H9 (cell line): ENCODE data around the gene BHLHE41. TPM values are rescaled to one million over a fixed set of nuclear protein-coding genes. Genes with fewer than 3 reads are reported as not detected.

Experiments
- DNase-seq: peaks from one replicate; pipeline ENCODE4 v3.0.0-alpha.2; 2017
- H2AFZ ChIP-seq: one replicate; pipeline ENCODE4 v1.6.1; 2013; ENCODE audit warnings: mild to moderate bottlenecking, low read length, control low read depth, moderate library complexity
- H2AK5ac ChIP-seq: 2 replicates; pipeline ENCODE4 v1.6.1; 2013; ENCODE audit warnings: low read length, control low read depth, mixed read lengths; ENCODE audit not compliant: insufficient read length
- H2BK120ac ChIP-seq: one replicate; pipeline ENCODE4 v1.6.1; 2013; ENCODE audit warnings: low read depth, mild to moderate bottlenecking, low read length, control low read depth, inconsistent platforms; ENCODE audit not compliant: poor library complexity, severe bottlenecking
- H2BK12ac ChIP-seq: 2 replicates; pipeline ENCODE4 v1.6.1; 2013; ENCODE audit warnings: low read length, control low read depth, mixed read lengths, low read depth; ENCODE audit not compliant: insufficient read length
- H2BK15ac ChIP-seq: 2 replicates; pipeline ENCODE4 v1.6.1; 2013; ENCODE audit warnings: low read depth, low read length, control low read depth
- H2BK20ac ChIP-seq: one replicate; pipeline ENCODE4 v1.6.1; 2013; ENCODE audit warnings: low read depth, mild to moderate bottlenecking, low read length, control low read depth, inconsistent platforms; ENCODE audit not compliant: poor library complexity, severe bottlenecking
- H2BK5ac ChIP-seq: 2 replicates; pipeline ENCODE4 v1.6.1; 2013; ENCODE audit warnings: low read length, control low read depth, mixed read lengths; ENCODE audit not compliant: insufficient read length
- H3K14ac ChIP-seq: 2 replicates; pipeline ENCODE4 v1.6.1; 2013; ENCODE audit warnings: low read length, control low read depth; ENCODE audit not compliant: insufficient read depth
- H3K18ac ChIP-seq: 2 replicates; pipeline ENCODE4 v1.6.1; 2013; ENCODE audit warnings: low read depth, mild to moderate bottlenecking, mixed read lengths, low read length, control low read depth; ENCODE audit not compliant: insufficient read length
- H3K23ac ChIP-seq: 2 replicates; pipeline ENCODE4 v1.6.1; 2013; ENCODE audit warnings: low read length, control low read depth, mixed read lengths, low read depth; ENCODE audit not compliant: insufficient read length
- H3K23me2 ChIP-seq: 2 replicates; pipeline ENCODE4 v1.6.1; 2013; ENCODE audit warnings: low read depth, mild to moderate bottlenecking, mixed read lengths, low read length, control low read depth; ENCODE audit not compliant: insufficient read length, poor library complexity, severe bottlenecking
- H3K27ac ChIP-seq: 2 replicates; pipeline ENCODE4 v1.5.1; 2013; ENCODE audit warnings: low read length, control low read depth, mixed read lengths, low read depth; ENCODE audit not compliant: insufficient read length
- H3K27me3 ChIP-seq: 2 replicates; pipeline ENCODE4 v1.6.1; 2013; ENCODE audit warnings: low read length, control low read depth, inconsistent platforms; ENCODE audit not compliant: insufficient read depth
- H3K4ac ChIP-seq: 2 replicates; pipeline ENCODE4 v1.6.1; 2013; ENCODE audit warnings: low read depth, mild to moderate bottlenecking, control low read depth, inconsistent platforms, low read length, moderate library complexity
- H3K4me1 ChIP-seq: 2 replicates; pipeline ENCODE4 v1.6.1; 2013; ENCODE audit warnings: low read length, control low read depth, inconsistent platforms; ENCODE audit not compliant: insufficient read depth
- H3K4me2 ChIP-seq: 2 replicates; pipeline ENCODE4 v1.6.1; 2013; ENCODE audit warnings: low read length, control low read depth, mixed read lengths; ENCODE audit not compliant: insufficient read length, insufficient read depth
- H3K56ac ChIP-seq: 2 replicates; pipeline ENCODE4 v1.6.1; 2013; ENCODE audit warnings: low read depth, mild to moderate bottlenecking, mixed read lengths, low read length, control low read depth; ENCODE audit not compliant: insufficient read length
- H3K79me1 ChIP-seq: 2 replicates; pipeline ENCODE4 v1.6.1; 2013; ENCODE audit warnings: low read depth, mild to moderate bottlenecking, moderate library complexity, low read length, control low read depth, inconsistent platforms; ENCODE audit not compliant: insufficient read depth, poor library complexity, severe bottlenecking
- H3K79me2 ChIP-seq: 2 replicates; pipeline ENCODE4 v1.6.1; 2013; ENCODE audit warnings: low read length, control low read depth, inconsistent platforms; ENCODE audit not compliant: insufficient read depth
- H3K9ac ChIP-seq: 2 replicates; pipeline ENCODE4 v1.6.1; 2013; ENCODE audit warnings: low read length, control low read depth, mixed read lengths; ENCODE audit not compliant: insufficient read length; ENCODE audit errors: extremely low read depth
- H3K9me3 ChIP-seq: one replicate; pipeline ENCODE4 v1.6.1; 2013; ENCODE audit warnings: low read depth, low read length, inconsistent platforms; ENCODE audit not compliant: control insufficient read depth
- H3T11ph ChIP-seq: one replicate; pipeline ENCODE4 v1.6.1; 2013; ENCODE audit warnings: mild to moderate bottlenecking, low read length, control low read depth, inconsistent platforms
- H4K20me1 ChIP-seq: one replicate; pipeline ENCODE4 v1.6.1; 2013; ENCODE audit not compliant: control insufficient read depth, insufficient read length, insufficient read depth
- H4K5ac ChIP-seq: 2 replicates; pipeline ENCODE4 v1.6.1; 2013; ENCODE audit warnings: low read depth, mild to moderate bottlenecking, mixed read lengths, low read length, control low read depth; ENCODE audit not compliant: insufficient read length
- H4K8ac ChIP-seq: replicated peaks from 2 replicates; pipeline ENCODE4 v1.6.1; 2013; ENCODE audit warnings: low read length, control low read depth, mixed read lengths, low read depth; ENCODE audit not compliant: insufficient read length
- H4K91ac ChIP-seq: 2 replicates; pipeline ENCODE4 v1.6.1; 2013; ENCODE audit warnings: low read depth, mild to moderate bottlenecking, moderate library complexity, mixed read lengths, low read length, control low read depth; ENCODE audit not compliant: insufficient read length
- H3K27ac Mint-ChIP-seq, 3 experiments: 2 replicates in 2 of 3; 3 replicates in 1 of 3; pipeline ENCODE4 v1.8.0; 2020 to 2021; ENCODE audit warnings: mixed read lengths in 3 of 3, mild to moderate bottlenecking in 1 of 3, moderate library complexity in 1 of 3
- H3K27me3 Mint-ChIP-seq: 2 replicates; pipeline ENCODE4 v1.8.0; 2021; ENCODE audit warnings: low read depth, mild to moderate bottlenecking, moderate library complexity, mixed read lengths
- H3K36me3 Mint-ChIP-seq, 3 experiments: 2 replicates in 2 of 3; 3 replicates in 1 of 3; pipeline ENCODE4 v1.8.0; 2020 to 2021; ENCODE audit warnings: low read depth in 3 of 3, mixed read lengths in 3 of 3; ENCODE audit not compliant: insufficient read depth in 1 of 3
- H3K4me1 Mint-ChIP-seq, 2 experiments: 2 replicates each; pipeline ENCODE4 v1.8.0; 2020; ENCODE audit warnings: mixed read lengths in 2 of 2
- H3K4me3 Mint-ChIP-seq, 2 experiments: 2 replicates in 1 of 2; 3 replicates in 1 of 2; pipeline ENCODE4 v1.8.0; 2020 to 2021; ENCODE audit warnings: mild to moderate bottlenecking in 2 of 2, mixed read lengths in 2 of 2, moderate library complexity in 1 of 2
- H3K9me3 Mint-ChIP-seq, 2 experiments: 2 replicates in 1 of 2; 3 replicates in 1 of 2; pipeline ENCODE4 v1.8.0; 2020; ENCODE audit warnings: mild to moderate bottlenecking in 2 of 2, mixed read lengths in 2 of 2, moderate library complexity in 1 of 2
- CTCF ChIP-seq: fragments of 200-600 bp; sonication (generic); conservative IDR thresholded peaks from 3 replicates; pipeline ENCODE4 v1.8.0; 2021; ENCODE audit warnings: antibody characterized with exemption, mild to moderate bottlenecking
- WGBS: extraction: QIAGEN DNeasy Blood & Tissue Kit; methylation state at CpG from one replicate; pipeline ENCODE4 v1.1.7; 2013; ENCODE audit warnings: missing lambda C conversion rate, low lambda C conversion rate, mixed read lengths; ENCODE audit not compliant: insufficient read length; ENCODE audit errors: extremely low coverage; 5-methylcytosine and 5-hydroxymethylcytosine counted together
- total RNA-seq: library from RNA; stranded (reverse); gene quantifications from 2 replicates; pipeline ENCODE4 v1.2.1, GENCODE V29; 2021

BHLHE41 gene
- total RNA-seq, 1 experiment from 2014 or later, result 0.33 TPM

- Histone ChIP-seq H2AK5ac (no peak overlapping the region), H3K23ac (no peak overlapping the region), H3K14ac (no peak overlapping the region), H3K79me1 (no peaks in the 10 kb centered on the region), H4K20me1 (no peaks in the 10 kb centered on the region), H3K23me2 (no peaks in the 10 kb centered on the region), H3T11ph (no peak overlapping the region), H3K27ac (no peak overlapping the region), H3K9me3 (no peaks in the 10 kb centered on the region), H3K27me3 (no peaks in the 10 kb centered on the region), H3K4ac (no peak overlapping the region), H2BK5ac (no peak overlapping the region), H2BK120ac (no peak overlapping the region), H3K79me2 (no peaks in the 10 kb centered on the region), H2BK20ac (no peak overlapping the region), H3K18ac (no peak overlapping the region), H3K4me2 (no peak overlapping the region), H2BK15ac (no peak overlapping the region), H3K4me1 (no peaks in the 10 kb centered on the region), H2AFZ (no peak overlapping the region), H2BK12ac (no peak overlapping the region), H3K56ac (no peak overlapping the region), H4K5ac (no peak overlapping the region), H4K8ac (no peak overlapping the region), H4K91ac (no peak overlapping the region), H3K9ac (no peak overlapping the region)
- H3K4me1 Mint-ChIP-seq, result no peaks in the 10 kb centered on the region
- no peaks in the 10 kb centered on the region for H3K36me3 Mint-ChIP-seq
- TF ChIP-seq CTCF, result no peak
- H3K9me3 Mint-ChIP-seq, result no peaks in the 10 kb centered on the region
- no peak overlapping the region for H3K27ac Mint-ChIP-seq
- WGBS, result no CpG with 5 or more reads among the region's 2 CpGs
- no peak for DNase-seq
- H3K4me3 Mint-ChIP-seq, result no peak overlapping the region
- H3K27me3 Mint-ChIP-seq, result peaks cover 10% of the 10 kb centered on the region
These were observed 18.5 kb upstream of the BHLHE41 start for GRCh38 chr12:26143291-26143690.
